ENCODE data around the gene ZNF607. TPM values are rescaled to one million over a fixed set of nuclear protein-coding genes. Genes with fewer than 3 reads are reported as not detected.
A peak's percentile ranks its signal among the peaks of the same experiment; 100 is the strongest.

The ZNF607 gene
- total and polyA plus RNA-seq, 8 donors, result 2.1 to 7.6 (median 3.2) TPM

GRCh38 chr19:37698216-37698615, 21.3 kb downstream of the ZNF607 start:
- intact Hi-C loops (cut with DNase I), result no loop called here
- no peak overlapping the region for H3K27ac ChIP-seq
- 97% methylated on average over 6 of the region's 6 CpGs for WGBS, 2 donors
- H3K4me1 ChIP-seq, result no peaks in the 10 kb centered on the region
- no peak for FAIRE-seq
- H3K36me3 ChIP-seq, result peaks cover 0 to 18% (median 0%) of the 10 kb centered on the region in 3 donors
- TF ChIP-seq CTCF (IDR thresholded peaks at IDR 0.05), result no peak
- no peaks in the 10 kb centered on the region for H3K9me3 ChIP-seq
- no peak for DNase-seq
- no peaks in the 10 kb centered on the region for H3K27me3 ChIP-seq
- no peak for ATAC-seq
- H3K4me3 ChIP-seq, result no peak overlapping the region

DNA sequence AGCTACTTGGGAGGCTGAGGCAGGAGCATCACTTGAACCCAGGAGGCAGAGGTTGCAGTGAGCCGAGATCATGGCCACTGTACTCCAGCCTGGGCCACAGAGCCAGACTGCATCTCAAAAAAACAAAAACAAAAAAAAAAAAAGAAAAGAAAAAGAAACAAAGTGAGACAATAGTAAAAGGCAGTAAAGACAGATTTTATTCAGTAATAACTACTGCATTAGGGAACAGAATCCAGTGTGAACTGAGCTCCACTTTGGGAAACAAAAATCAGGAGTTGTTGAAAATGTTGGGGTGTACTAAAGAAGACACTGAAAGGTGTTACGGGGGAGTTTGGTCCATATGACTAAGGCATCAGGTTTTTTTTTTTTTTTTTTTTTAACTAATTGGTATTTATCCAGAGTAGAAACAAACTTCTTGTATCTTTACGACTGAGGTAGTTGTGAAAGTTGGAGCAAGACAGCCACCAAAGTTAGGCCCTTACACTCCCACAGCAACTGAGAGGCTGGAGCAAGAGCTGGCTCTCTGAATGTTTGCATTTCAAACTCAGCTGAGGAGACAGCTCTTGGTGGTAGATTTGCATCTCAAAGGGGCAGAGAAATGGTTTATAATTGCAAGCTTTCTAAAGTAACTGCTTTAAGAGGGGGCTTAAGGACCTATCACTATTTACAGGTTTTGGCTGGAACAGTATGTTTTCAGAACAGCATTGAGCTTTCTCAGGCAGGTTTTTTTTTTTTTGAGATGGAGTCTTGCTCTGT, 24.2 kb downstream of the ZNF607 start:
- no peak for FAIRE-seq
- Histone ChIP-seq H3K9me3 (no peaks in the 10 kb centered on the region), H3K27ac (no peak overlapping the region), H3K4me1 (no peaks in the 10 kb centered on the region), H3K4me3 (no peak overlapping the region), H3K36me3 (peaks cover 0 to 18% (median 0%) of the 10 kb centered on the region in 3 donors), H3K27me3 (no peaks in the 10 kb centered on the region)
- no peak for ATAC-seq
- 76 to 77% methylated on average over 3 of the region's 3 CpGs for WGBS, 2 donors
- intact Hi-C loops (cut with DNase I), result no loop called here
- no peak for DNase-seq
- TF ChIP-seq CTCF (IDR thresholded peaks at IDR 0.05), result no peak

- TF ChIP-seq CTCF (IDR thresholded peaks at IDR 0.05), result no peak
- intact Hi-C loops (cut with DNase I), result no loop called here
- no peak for DNase-seq
- no peak overlapping the region for H3K4me3 ChIP-seq
- 73 to 79% methylated on average over 11 of the region's 11 CpGs for WGBS, 2 donors
- H3K27me3 ChIP-seq, result no peaks in the 10 kb centered on the region
- H3K27ac ChIP-seq, result no peak overlapping the region
- H3K4me1 ChIP-seq, result no peaks in the 10 kb centered on the region
- ATAC-seq, result no peak
- no peak for FAIRE-seq
- no peaks in the 10 kb centered on the region for H3K36me3 ChIP-seq
- no peaks in the 10 kb centered on the region for H3K9me3 ChIP-seq
These were observed 26.5 kb downstream of the ZNF607 start for GRCh38 chr19:37692956-37693620.

DNA sequence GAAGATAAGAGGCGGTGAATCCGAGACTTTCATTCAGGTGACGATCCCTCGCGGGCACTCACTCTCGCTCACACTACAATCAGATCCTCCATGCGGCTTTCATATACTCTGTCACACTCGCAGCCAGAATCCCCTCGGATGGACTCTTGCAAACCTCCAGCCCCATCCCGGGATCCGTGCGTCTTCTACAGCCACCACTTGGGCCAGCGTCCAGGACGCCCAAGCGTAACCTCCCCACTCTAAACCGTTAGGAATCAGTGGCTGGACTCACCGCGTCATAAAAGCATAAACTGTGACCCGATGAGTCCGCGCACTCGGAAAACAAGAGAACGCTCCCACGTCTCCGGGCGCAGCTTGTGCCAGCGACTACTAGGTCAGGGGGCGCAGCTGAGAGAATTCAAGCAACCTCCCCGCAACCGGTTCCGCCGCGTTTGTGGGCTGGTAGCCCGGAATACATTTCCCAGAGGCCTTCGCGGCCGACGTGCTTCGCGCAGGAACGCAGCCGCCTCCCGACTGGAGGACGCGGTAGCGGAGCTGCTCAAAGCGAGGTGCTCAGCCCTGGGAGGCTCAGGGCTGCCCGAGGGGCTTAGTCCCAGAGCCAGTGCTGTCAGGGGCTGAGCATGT, 27.6 kb downstream of the ZNF607 start:
- DNase-seq (peak; percentile 41 to 84 (median 62)), FAIRE-seq (no peak), ATAC-seq (peak; percentile 75 to 97 (median 94))
- no peak for TF ChIP-seq CTCF (IDR thresholded peaks at IDR 0.05)
- peak overlapping the region in 2 of 4 donors; percentile 55 to 69 for H3K27ac ChIP-seq
- no peaks in the 10 kb centered on the region for H3K27me3 ChIP-seq
- WGBS, 2 donors, result 1% methylated on average over 48 of the region's 48 CpGs
- no peaks in the 10 kb centered on the region for H3K36me3 ChIP-seq
- peak overlapping the region; percentile 3 to 51 (median 20) for H3K4me3 ChIP-seq
- intact Hi-C loops (cut with DNase I), result no loop called here
- H3K4me1 ChIP-seq, result no peaks in the 10 kb centered on the region
- H3K9me3 ChIP-seq, result no peaks in the 10 kb centered on the region
